Cerebellar nuclear complex (tissue), 1 donor: ENCODE data around the gene RCL1.
"Not testable (repeated sequence)": the region's sequence is repeated elsewhere in the genome, so short reads cannot be mapped to it uniquely, and the experiment has no call there.

Source experiments
- DNase-seq, 2 experiments: peaks; one replicate each; lab custom pipeline; 2025; lab: John Stamatoyannopoulos, UW

Gene RCL1

DNA sequence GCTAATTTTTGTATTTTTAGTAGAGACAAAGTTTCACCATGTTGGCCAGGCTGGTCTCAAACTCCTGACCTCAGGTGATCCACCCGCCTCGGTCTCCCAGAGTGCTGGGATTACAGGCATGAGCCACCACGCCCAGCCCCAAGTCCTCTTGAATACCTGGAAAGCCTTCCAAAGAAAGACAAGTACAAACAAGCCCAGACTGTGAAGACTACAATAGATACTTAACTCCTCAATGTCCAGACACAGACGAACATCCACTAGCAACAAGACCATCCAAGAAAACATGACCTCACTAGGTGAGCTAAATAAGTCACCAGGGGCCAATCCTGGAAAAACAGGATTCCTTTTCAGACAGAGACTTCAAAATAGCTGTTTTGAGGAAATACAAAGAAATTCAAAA lies 9.6 kb upstream of the RCL1 start:
- not testable (repeated sequence) for DNase-seq

- DNase-seq, result no peak
Measured at GRCh38 chr9:4784403-4784802, 8.3 kb upstream of the RCL1 start.

DNA sequence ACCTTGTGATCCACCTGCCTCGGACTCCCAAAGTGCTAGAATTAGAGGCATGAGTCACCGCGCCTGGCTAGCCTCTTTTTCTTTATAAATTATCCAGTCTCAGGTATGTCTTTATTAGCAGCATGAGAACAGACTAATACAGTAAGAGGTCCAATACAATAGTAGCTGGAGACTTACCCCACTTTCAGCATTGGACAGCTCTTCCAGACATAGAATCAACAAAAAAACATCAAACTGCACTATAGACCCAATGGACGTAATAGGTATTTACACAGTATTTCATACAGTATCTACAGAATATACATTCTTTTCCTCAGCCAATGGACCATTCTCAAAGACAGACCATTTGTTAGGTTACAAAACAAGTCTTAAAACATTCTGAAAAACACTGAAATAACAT lies 6.1 kb upstream of the RCL1 start:
- DNase-seq, result no peak

- DNase-seq, result no peak
Measured at GRCh38 chr9:4787876-4788275, 4.9 kb upstream of the RCL1 start.

DNA sequence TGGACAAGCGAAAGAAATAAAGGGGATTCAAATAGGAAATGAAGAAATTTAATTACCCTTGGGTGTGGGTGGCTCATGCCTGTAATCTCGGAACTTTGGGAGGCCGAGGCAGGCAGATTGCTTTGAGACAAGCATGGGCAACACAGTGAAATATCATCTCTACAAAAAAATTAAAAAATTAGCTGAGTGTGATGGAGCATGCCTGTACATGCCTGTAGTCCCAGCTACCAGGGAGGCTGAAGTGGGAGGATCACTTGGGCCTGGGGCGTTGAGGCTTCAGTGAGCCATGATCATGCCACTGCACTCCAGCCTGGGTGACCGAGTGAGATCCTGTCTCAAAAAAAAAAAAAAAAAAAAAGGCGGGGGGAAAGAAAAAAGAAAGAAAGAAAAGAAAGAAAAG lies 4.0 kb upstream of the RCL1 start:
- no peak for DNase-seq

DNA sequence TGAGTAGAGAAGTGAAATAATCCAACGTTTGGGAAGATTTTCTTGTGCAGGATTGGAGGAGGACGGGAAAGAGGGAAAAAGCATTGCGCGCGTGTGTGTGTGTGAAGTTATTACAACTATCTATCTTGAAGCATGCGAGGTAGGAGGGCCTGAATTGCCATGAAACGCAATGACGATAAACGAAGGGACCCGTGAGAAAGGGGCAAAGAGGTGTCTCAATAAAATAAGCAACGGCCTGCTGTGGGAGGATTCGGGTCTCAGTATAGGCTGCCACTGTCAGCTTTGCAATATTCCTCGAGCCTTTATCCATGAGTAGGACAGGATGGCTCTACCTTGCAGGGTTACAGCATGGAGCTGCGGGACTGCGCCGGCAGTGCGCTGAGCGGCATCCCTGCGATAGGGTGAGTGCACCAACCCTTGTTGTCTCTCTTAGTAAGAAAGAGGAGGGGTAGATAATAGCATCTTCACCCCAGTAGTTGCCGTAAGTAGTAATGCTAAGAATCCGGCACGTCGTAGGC lies 631 bp upstream of the RCL1 start:
- no peak for DNase-seq

DNA sequence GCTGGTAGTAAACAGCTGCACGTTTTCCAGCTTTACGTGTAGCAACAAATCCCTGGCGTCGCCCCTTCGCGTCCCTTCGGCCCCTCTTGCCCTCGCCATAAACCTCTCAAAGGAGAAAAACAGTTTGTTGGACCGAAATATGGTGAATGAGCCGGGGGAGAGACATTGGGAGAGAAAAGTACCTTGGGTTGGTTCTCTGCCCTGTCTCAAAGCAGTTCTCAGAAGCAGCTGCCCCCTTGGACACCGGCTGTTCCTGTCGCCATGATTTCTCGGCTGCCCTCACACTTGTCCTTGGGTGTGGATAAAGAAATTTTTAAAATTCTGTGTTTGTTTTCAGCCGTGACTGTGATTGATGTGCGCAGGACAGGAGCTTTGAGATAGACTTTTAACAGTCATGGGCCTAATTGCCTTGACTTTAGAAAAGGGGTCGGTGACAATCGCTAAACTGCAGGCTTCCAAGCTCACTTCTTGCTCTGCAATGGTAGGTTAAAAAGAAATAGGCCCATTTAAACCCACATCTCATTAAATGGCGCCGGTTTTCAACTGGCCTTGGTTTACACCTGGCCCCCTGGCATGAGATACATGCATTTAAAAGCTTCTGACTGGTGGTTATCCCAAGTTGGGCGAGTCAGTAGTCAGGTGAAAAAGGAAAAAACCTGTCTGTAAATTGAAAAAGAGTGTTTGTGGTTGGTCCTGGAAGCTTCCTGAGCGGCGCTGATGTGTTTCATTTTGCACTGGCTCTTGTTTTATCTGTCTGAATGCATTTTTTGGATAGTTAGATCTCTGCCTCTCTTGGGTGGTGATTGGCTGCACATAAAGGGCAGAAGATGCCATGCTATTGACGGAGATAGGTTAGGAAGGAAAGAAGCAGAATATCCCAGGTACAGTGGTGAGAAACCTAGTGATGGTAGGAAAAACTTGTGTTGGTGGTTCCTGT lies 983 bp downstream of the RCL1 start:
- no peak for DNase-seq

GRCh38 chr9:4794691-4795090 lies 1.9 kb downstream of the RCL1 start:
- DNase-seq, result no peak

- DNase-seq, result not testable (repeated sequence)
Measured at GRCh38 chr9:4795108-4795507, 2.4 kb downstream of the RCL1 start.

GRCh38 chr9:4796530-4796929 lies 3.8 kb downstream of the RCL1 start:
- DNase-seq, result no peak

- DNase-seq, result no peak
Measured at GRCh38 chr9:4796988-4797853, 4.5 kb downstream of the RCL1 start.

DNA sequence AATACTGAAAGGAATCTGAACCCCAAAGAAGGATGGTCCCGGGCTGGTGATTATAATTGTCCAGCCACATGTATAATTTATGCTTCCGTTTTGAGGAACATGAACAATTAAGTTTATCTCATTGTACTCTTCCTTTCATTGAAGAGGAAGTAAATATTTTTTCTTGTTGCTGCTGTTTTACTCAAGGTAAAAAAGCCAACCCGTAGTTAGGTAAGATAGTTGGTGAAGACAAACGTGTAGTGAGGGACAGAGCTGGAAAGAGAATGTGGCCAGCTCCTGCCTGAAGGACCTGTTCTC lies 5.1 kb downstream of the RCL1 start:
- no peak for DNase-seq

- DNase-seq, result no peak
Measured at GRCh38 chr9:4798281-4799032, 5.7 kb downstream of the RCL1 start.

GRCh38 chr9:4799033-4799430 lies 6.3 kb downstream of the RCL1 start:
- no peak for DNase-seq

GRCh38 chr9:4799775-4800174 lies 7.0 kb downstream of the RCL1 start:
- no peak for DNase-seq

GRCh38 chr9:4801156-4801555 lies 8.4 kb downstream of the RCL1 start:
- no peak for DNase-seq

- DNase-seq, result no peak
Measured at GRCh38 chr9:4803670-4804530, 11.2 kb downstream of the RCL1 start.

GRCh38 chr9:4804531-4805016 lies 11.8 kb downstream of the RCL1 start:
- no peak for DNase-seq

DNA sequence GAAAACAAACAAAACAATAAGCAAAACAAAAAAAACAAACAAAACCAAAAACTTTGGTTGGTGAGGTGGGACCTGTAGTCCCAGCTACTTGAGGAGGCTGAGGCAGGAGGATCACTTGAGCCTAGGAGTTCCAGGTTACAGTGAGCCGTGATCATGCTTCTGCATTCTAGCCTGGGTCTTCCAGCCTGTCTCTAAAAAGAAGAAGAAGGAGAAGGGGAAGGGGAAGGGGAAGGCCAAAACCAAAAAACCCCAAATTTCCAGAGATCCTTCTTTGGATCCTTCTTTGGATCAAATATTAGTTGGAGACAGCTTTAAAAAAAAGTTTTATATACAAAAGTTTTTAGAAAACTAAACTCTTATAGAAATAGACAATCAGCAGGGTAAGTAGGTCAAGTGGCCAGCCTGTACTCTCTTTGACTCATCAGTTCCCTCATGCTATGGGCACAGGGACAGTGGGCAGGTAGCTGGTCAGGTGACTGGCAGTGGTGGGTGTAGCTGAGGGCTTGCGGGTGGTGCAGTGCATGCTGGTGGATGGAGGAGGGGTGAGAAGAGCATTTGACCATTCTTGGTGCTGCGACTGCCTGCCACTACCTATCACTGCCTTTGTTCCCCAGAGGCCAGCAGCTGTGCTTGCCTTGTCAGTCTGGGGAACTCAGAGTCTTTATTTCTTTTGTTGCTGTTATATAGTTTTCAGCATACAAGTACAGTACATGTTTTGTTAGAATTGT lies 12.6 kb downstream of the RCL1 start:
- no peak for DNase-seq

GRCh38 chr9:4810565-4810964 lies 17.8 kb downstream of the RCL1 start:
- no peak for DNase-seq
